ENCODE measurements around the gene DPH2.
A peak's percentile ranks its signal among the peaks of the same experiment; 100 is the strongest.

DPH2 gene

DNA sequence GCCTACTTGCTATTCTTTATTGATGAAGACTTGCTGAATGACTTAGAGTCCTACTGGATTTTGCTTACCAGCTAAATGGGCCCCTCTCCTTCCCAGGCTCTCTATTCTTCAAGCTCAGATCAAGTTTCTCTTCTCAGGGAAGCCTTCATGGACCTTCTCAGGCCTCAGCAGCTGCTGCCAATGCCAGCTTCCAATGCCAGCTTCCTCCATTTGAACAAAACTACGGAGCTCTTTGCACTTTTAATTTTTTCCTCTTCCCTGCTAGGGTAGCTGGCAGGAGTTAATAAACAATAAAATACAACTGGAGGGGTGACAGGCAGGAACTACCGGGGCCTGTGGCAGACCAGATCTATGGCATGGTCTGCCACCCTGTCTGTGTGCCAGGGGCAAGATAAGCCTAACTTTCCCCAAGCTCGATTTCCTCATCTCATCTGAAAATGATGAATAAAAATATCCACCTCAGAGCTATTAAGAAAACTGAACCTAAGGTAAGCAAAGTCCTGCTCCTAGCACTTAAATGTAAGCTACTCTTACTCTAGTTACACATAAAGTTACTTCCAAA, 24.1 kb upstream of the DPH2 start:
- Histone ChIP-seq H4K20me1 (ENCODE audit: insufficient read depth, low read length, poor library complexity, severe bottlenecking) (no peaks in the 10 kb centered on the region), H3K4me1 (ENCODE audit: insufficient read depth, low read length, poor library complexity, severe bottlenecking) (peaks cover 20% of the 10 kb centered on the region), H3K27me3 (ENCODE audit: insufficient read depth, low read length, poor library complexity, severe bottlenecking) (no peaks in the 10 kb centered on the region), H3F3A (ENCODE audit: low read depth) (no peaks in the 10 kb centered on the region), H3K9me2 (replicated peaks; ENCODE audit: low read depth, low read length) (no peaks in the 10 kb centered on the region), H3K9me3 (ENCODE audit: insufficient read depth, low read depth, low read length) (no peaks in the 10 kb centered on the region), H3K4me2 (ENCODE audit: low read depth, low read length, poor library complexity, severe bottlenecking) (peak overlapping the region; percentile 99), H2AFZ (ENCODE audit: low read length) (peak overlapping the region; percentile 96), H3K36me3 (ENCODE audit: insufficient read depth, low read length) (no peaks in the 10 kb centered on the region), H3K9ac (ENCODE audit: low read depth, low read length, poor library complexity, severe bottlenecking) (peak overlapping the region; percentile 96), H3K79me2 (ENCODE audit: insufficient read depth, low read length) (peaks cover 17% of the 10 kb centered on the region), H3K4me3 (ENCODE audit: low read length, poor library complexity, severe bottlenecking) (peak overlapping the region; percentile 97)
- no peak for TF ChIP-seq EZH2phosphoT487 (IDR thresholded peaks at IDR 0.05; ENCODE audit: borderline replicate concordance)
- TF ChIP-seq, protein P1, sequence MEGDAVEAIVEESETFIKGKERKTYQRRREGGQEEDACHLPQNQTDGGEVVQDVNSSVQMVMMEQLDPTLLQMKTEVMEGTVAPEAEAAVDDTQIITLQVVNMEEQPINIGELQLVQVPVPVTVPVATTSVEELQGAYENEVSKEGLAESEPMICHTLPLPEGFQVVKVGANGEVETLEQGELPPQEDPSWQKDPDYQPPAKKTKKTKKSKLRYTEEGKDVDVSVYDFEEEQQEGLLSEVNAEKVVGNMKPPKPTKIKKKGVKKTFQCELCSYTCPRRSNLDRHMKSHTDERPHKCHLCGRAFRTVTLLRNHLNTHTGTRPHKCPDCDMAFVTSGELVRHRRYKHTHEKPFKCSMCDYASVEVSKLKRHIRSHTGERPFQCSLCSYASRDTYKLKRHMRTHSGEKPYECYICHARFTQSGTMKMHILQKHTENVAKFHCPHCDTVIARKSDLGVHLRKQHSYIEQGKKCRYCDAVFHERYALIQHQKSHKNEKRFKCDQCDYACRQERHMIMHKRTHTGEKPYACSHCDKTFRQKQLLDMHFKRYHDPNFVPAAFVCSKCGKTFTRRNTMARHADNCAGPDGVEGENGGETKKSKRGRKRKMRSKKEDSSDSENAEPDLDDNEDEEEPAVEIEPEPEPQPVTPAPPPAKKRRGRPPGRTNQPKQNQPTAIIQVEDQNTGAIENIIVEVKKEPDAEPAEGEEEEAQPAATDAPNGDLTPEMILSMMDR (conservative IDR thresholded peaks at IDR 0.05; ENCODE audit: low read length): no peak

DNA sequence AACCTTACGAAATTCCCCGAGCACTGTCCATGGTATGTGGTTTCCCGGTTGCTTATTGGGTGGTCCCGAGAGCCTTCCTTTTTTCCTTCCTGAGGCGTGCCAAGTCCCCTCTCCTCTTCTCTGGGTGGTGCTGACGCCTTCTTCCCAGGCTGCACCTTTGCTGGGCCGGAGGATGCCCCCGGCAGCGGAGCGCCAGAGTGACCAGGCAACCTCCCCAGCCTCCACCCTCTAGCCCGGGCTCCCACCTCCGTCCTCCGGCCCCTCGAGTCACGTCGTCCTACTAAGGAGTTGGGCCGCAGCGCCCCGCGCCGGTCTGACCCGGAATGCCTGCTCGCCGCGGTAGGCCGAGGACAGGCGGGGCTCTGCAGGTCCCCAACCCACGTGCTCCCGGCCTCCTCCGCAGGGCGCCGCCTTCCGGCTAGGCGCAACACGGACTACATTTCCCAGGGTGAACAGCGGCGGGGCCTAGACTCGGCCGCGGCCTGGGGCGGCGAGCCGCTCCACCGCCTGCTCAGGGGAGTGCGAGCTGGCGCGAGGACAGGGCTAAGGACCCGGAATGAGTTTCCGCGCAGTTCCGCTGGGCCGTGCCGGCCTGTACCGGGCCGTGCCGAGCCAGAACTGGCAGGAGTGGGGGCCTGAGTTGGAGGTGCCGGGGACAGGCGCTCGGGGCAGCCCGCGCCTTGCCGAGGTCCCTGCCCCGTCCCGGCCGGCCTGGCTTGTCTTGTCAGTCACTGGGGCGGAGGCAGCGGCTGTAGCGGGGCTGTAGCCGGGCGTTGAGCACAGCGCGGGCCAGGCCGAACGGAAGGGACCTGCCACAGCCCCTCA, 23.4 kb upstream of the DPH2 start, which contains the start of gene IPO13:
TSS of gene IPO13 (plus strand) at position 715 of the 825 bp plus-strand sequence. CDS start 651 bp downstream, outside the sequence.
- Histone ChIP-seq H3K4me1 (ENCODE audit: insufficient read depth, low read length, poor library complexity, severe bottlenecking) (peaks cover 20% of the 10 kb centered on the region), H3K4me2 (ENCODE audit: low read depth, low read length, poor library complexity, severe bottlenecking) (peak within 1 kb of the TSS; percentile 99), H3K9ac (ENCODE audit: low read depth, low read length, poor library complexity, severe bottlenecking) (peak within 1 kb of the TSS; percentile 96), H3K79me2 (ENCODE audit: insufficient read depth, low read length) (peaks cover 17% of the 10 kb centered on the region), H4K20me1 (ENCODE audit: insufficient read depth, low read length, poor library complexity, severe bottlenecking) (no peaks in the 10 kb centered on the region), H3K9me2 (replicated peaks; ENCODE audit: low read depth, low read length) (no peaks in the 10 kb centered on the region), H3K4me3 (ENCODE audit: low read length, poor library complexity, severe bottlenecking) (peak within 1 kb of the TSS; percentile 97), H3F3A (ENCODE audit: low read depth) (no peaks in the 10 kb centered on the region), H3K36me3 (ENCODE audit: insufficient read depth, low read length) (no peaks in the 10 kb centered on the region), H3K9me3 (ENCODE audit: insufficient read depth, low read depth, low read length) (no peaks in the 10 kb centered on the region), H3K27me3 (ENCODE audit: insufficient read depth, low read length, poor library complexity, severe bottlenecking) (no peaks in the 10 kb centered on the region), H2AFZ (ENCODE audit: low read length) (peak within 1 kb of the TSS; percentile 97)
- TF ChIP-seq, protein P1 (conservative IDR thresholded peaks at IDR 0.05; ENCODE audit: low read length): peak; percentile 78
- TF ChIP-seq EZH2phosphoT487 (IDR thresholded peaks at IDR 0.05; ENCODE audit: borderline replicate concordance): no peak

DNA sequence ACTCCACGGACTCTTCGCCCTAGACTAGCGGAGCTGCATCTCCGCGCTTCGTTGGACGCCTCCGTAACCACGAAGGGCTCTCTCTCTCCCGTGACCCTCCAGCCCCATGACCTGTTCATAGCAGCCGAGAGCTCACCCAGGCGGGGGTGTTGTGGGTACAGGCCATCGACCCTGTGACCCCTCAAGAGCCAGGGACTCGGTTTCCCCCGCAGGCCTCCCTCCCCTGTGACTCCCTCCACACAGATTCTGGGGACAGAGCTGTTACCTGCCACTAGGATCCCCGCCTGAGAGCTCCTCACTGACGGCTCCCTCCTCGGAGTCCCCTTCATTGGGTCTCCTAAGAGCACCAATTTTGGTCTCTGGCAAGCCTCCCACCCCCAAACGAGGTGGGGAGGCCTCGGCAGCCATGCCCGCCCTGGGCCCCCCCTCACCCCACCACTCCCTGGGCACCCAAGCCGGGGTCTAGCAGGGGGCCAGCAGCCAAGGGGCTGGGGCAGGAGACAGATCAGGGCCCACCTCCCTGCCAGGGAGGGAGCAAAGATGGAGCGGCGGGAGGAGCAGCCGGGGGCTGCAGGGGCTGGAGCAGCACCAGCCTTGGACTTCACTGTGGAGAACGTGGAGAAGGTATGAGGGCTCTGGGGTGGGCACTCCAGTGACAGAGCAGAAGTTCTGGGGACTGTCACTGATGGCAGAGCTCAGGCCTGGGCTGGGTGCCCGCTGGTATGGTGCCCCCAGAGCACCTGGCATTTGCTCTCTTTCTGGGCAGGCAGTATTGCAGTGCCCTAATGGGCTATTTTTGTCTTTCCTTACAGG, 22.5 kb upstream of the DPH2 start:
- H3K9ac ChIP-seq (ENCODE audit: low read depth, low read length, poor library complexity, severe bottlenecking): peak overlapping the region; percentile 96
- peak overlapping the region; percentile 97 for H2AFZ ChIP-seq (ENCODE audit: low read length)
- H3K27me3 ChIP-seq (ENCODE audit: insufficient read depth, low read length, poor library complexity, severe bottlenecking): no peaks in the 10 kb centered on the region
- H4K20me1 ChIP-seq (ENCODE audit: insufficient read depth, low read length, poor library complexity, severe bottlenecking): no peaks in the 10 kb centered on the region
- H3K4me1 ChIP-seq (ENCODE audit: insufficient read depth, low read length, poor library complexity, severe bottlenecking): peaks cover 20% of the 10 kb centered on the region
- peak overlapping the region; percentile 99 for H3K4me2 ChIP-seq (ENCODE audit: low read depth, low read length, poor library complexity, severe bottlenecking)
- TF ChIP-seq, protein P1 (conservative IDR thresholded peaks at IDR 0.05; ENCODE audit: low read length): no peak
- TF ChIP-seq EZH2phosphoT487 (IDR thresholded peaks at IDR 0.05; ENCODE audit: borderline replicate concordance): no peak
- no peaks in the 10 kb centered on the region for H3K36me3 ChIP-seq (ENCODE audit: insufficient read depth, low read length)
- H3K4me3 ChIP-seq (ENCODE audit: low read length, poor library complexity, severe bottlenecking): peak overlapping the region; percentile 97
- H3K79me2 ChIP-seq (ENCODE audit: insufficient read depth, low read length): peaks cover 17% of the 10 kb centered on the region
- no peaks in the 10 kb centered on the region for H3K9me2 ChIP-seq (replicated peaks; ENCODE audit: low read depth, low read length)
- no peaks in the 10 kb centered on the region for H3K9me3 ChIP-seq (ENCODE audit: insufficient read depth, low read depth, low read length)
- H3F3A ChIP-seq (ENCODE audit: low read depth): no peaks in the 10 kb centered on the region
